ENCODE measurements around the gene ZNF407.

The ZNF407 gene

GRCh38 chr18:74715865-74716712, 118.4 kb downstream of the ZNF407 start:
- no peak for TF ChIP-seq CTCF (IDR thresholded peaks at IDR 0.05; ENCODE audit: extremely low read depth, insufficient read depth, missing control alignments)
- DNase-seq (ENCODE audit: low spot score) = no peak
- in situ Hi-C loops (cut with MboI; ENCODE audit: low pct_unique_long_range_greater_than_20kb, low sequenced_read_pairs, unreplicated experiment) = no loop called here

GRCh38 chr18:74718312-74718711, 120.6 kb downstream of the ZNF407 start:
- TF ChIP-seq CTCF (IDR thresholded peaks at IDR 0.05; ENCODE audit: extremely low read depth, insufficient read depth, missing control alignments) = no peak
- DNase-seq (ENCODE audit: low spot score) = no peak
- in situ Hi-C loops (cut with MboI; ENCODE audit: low pct_unique_long_range_greater_than_20kb, low sequenced_read_pairs, unreplicated experiment) = no loop called here

- in situ Hi-C loops (cut with MboI; ENCODE audit: low pct_unique_long_range_greater_than_20kb, low sequenced_read_pairs, unreplicated experiment) = no loop called here
- no peak for DNase-seq (ENCODE audit: low spot score)
- TF ChIP-seq CTCF (IDR thresholded peaks at IDR 0.05; ENCODE audit: extremely low read depth, insufficient read depth, missing control alignments) = no peak
Observed at GRCh38 chr18:74722237-74722636, 124.6 kb downstream of the ZNF407 start.

GRCh38 chr18:74724186-74724585, 126.5 kb downstream of the ZNF407 start:
- TF ChIP-seq CTCF (IDR thresholded peaks at IDR 0.05; ENCODE audit: extremely low read depth, insufficient read depth, missing control alignments) = no peak
- DNase-seq (ENCODE audit: low spot score) = no peak
- in situ Hi-C loops (cut with MboI; ENCODE audit: low pct_unique_long_range_greater_than_20kb, low sequenced_read_pairs, unreplicated experiment) = no loop called here

GRCh38 chr18:74725690-74726089, 128.0 kb downstream of the ZNF407 start:
- DNase-seq (ENCODE audit: low spot score) = no peak
- in situ Hi-C loops (cut with MboI; ENCODE audit: low pct_unique_long_range_greater_than_20kb, low sequenced_read_pairs, unreplicated experiment) = no loop called here
- TF ChIP-seq CTCF (IDR thresholded peaks at IDR 0.05; ENCODE audit: extremely low read depth, insufficient read depth, missing control alignments) = no peak

GRCh38 chr18:74728586-74728985, 130.9 kb downstream of the ZNF407 start:
- no peak for DNase-seq (ENCODE audit: low spot score)
- in situ Hi-C loops (cut with MboI; ENCODE audit: low pct_unique_long_range_greater_than_20kb, low sequenced_read_pairs, unreplicated experiment) = no loop called here
- no peak for TF ChIP-seq CTCF (IDR thresholded peaks at IDR 0.05; ENCODE audit: extremely low read depth, insufficient read depth, missing control alignments)
